ENCODE results near the gene AP1S3. TPM values are rescaled to one million over a fixed set of nuclear protein-coding genes. Genes with fewer than 3 reads are reported as not detected.

AP1S3 gene
- polyA plus RNA-seq (2011; rRNA removed) (28.3 and 57.0 TPM in 2 replicates), polyA plus RNA-seq (2017; fragmentation: RNase III; extraction: RNeasy Plus Mini Kit Qiagen cat#74134 plus additional on column Dnase treatment) (39.7 to 43.4 TPM (median 42.9 TPM) in 3 replicates), polyA minus RNA-seq (2011; rRNA and poly(A)+ RNA removed) (13.9 and 16.2 TPM in 2 replicates)
- polyA plus RNA-seq (2012; cell fraction: cytosol; rRNA removed), result 12.4 and 14.2 TPM in 2 replicates
- polyA plus RNA-seq (2012; cell fraction: nucleus; rRNA removed), result 4.9 and 6.0 TPM in 2 replicates

DNA sequence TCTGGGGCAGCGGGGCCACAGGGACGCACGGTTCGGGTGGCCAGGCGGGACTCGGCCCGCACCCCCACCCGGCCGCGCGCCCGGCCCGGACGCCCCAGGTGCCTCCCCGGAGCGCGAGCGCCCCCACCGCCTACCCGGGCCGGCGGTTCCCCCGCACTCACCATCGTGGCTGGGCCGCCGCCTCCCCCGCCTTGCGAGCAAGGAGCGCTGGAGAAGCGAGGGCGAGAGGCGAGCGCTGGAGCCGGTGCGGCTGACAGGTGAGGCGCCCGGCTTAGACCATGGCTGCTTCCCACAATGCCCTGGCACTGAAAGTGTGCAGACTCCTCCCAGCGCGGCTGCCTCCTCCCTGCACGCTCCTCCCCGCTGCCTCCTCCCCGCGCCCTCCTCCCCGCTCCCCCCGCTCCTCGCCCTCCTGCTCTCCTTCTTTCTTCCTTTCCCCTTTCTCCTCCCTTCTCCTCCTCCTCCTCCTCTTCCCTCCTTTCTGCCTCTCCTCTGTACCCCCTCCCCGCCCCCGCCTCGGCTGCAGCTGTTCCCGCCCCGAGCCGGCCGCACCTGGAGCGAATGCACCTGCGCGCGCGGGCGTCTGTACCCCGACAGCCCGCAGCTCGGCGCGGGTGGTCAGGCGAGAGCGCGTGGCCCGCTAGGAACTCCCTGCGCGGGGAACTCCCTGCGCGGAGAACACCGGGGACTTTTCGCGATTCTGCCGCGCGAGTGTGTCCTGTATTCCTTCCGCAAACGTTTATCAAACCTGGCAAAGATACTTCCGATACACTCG lies at the start of gene AP1S3:
Gene AP1S3, minus strand, starts transcription at position 296 of the 775 bp plus-strand sequence. Its CDS starts 132 bp downstream, at position 164.
- ATAC-seq (peak; percentile 95 to 97), DNase-seq (ENCODE audit: low read depth in 1 of 2, low spot score in 1 of 2) (peak; percentile 80 to 87), FAIRE-seq (no peak)
- H3K27ac ChIP-seq, result peak within 1 kb of the TSS; percentile 89 to 90
- ChIA-PET CTCF (interaction anchor here (0.5 to 3.2 kb wide), 17 partner anchors 9 to 1084 kb away, joined by 3 to 17 read pairs (median 4); no protein-coding TSS in a partner anchor), POLR2A (interaction anchor here (0.6 to 1.8 kb wide), 2 partner anchors 24 to 71 kb away, joined by 3 to 8 read pairs; no protein-coding TSS in a partner anchor)
- H3K4me1 ChIP-seq, result peaks cover 34% of the 10 kb centered on the region
- no peaks in the 10 kb centered on the region for H3K9me3 ChIP-seq
- peak within 1 kb of the TSS; percentile 96 for H3K4me3 ChIP-seq
- H3K4me2 ChIP-seq, result peak within 1 kb of the TSS; percentile 96
- under 1% methylated on average over 41 of the region's 82 CpGs for WGBS (ENCODE audit: missing lambda C conversion rate)
- TF ChIP-seq EHMT2 (IDR thresholded peaks at IDR 0.05; ENCODE audit: low read depth) (no peak), ESRRA (IDR thresholded peaks at IDR 0.05; ENCODE audit: borderline replicate concordance, low read length) (no peak), EHF (CRISPR knock-in tag; IDR thresholded peaks at IDR 0.05) (no peak), KDM1A (IDR thresholded peaks at IDR 0.05; ENCODE audit: low read depth) (no peak), RFX5 (IDR thresholded peaks at IDR 0.05) (no peak), CHD4 (IDR thresholded peaks at IDR 0.05; ENCODE audit: borderline replicate concordance) (no peak), FOXS1 (CRISPR knock-in tag; IDR thresholded peaks at IDR 0.05) (no peak), ZSCAN20 (CRISPR knock-in tag; IDR thresholded peaks at IDR 0.05) (no peak), PHF8 (IDR thresholded peaks at IDR 0.05; ENCODE audit: borderline replicate concordance, low read depth) (0 out of 2 replicates have a peak, but pooled peaks have one; percentile 22), HOXB13 (CRISPR knock-in tag; IDR thresholded peaks at IDR 0.05; ENCODE audit: low read depth) (no peak), NPAS2 (CRISPR knock-in tag; IDR thresholded peaks at IDR 0.05; ENCODE audit: borderline replicate concordance) (no peak), ZC3H11A (IDR thresholded peaks at IDR 0.05) (no peak), RAD21 (conservative IDR thresholded peaks at IDR 0.05 in 1 of 2, IDR thresholded peaks at IDR 0.05 in 1 of 2) (peak in 1 of 2 experiments; percentile 40; a peak in 1 of 5 replicates), HOXB5 (CRISPR knock-in tag; IDR thresholded peaks at IDR 0.05) (no peak), JUNB (IDR thresholded peaks at IDR 0.05) (no peak), RNF2 (IDR thresholded peaks at IDR 0.05; ENCODE audit: borderline replicate concordance, low read depth) (no peak), CBX2 (IDR thresholded peaks at IDR 0.05; ENCODE audit: borderline replicate concordance, low read depth) (no peak), KDM5A (IDR thresholded peaks at IDR 0.05) (no peak), ZFP36 (IDR thresholded peaks at IDR 0.05; ENCODE audit: borderline replicate concordance, partially characterized antibody) (no peak), FOSB (CRISPR knock-in tag; IDR thresholded peaks at IDR 0.05) (no peak), FOSL2 (IDR thresholded peaks at IDR 0.05) (no peak), FOSL2 (CRISPR knock-in tag; IDR thresholded peaks at IDR 0.05) (no peak), SMC3 (IDR thresholded peaks at IDR 0.05) (no peak; the same call in 1 of the 3 replicates), GATA3 (IDR thresholded peaks at IDR 0.05; ENCODE audit: borderline replicate concordance) (0 out of 2 replicates have a peak, but pooled peaks have one; percentile 39), HEYL (CRISPR knock-in tag; IDR thresholded peaks at IDR 0.05) (no peak), EP300 (IDR thresholded peaks at IDR 0.05) (no peak), POLR2A (IDR thresholded peaks at IDR 0.05; ENCODE audit: low read length) (peak; percentile 72), NFE2L2 (conservative IDR thresholded peaks at IDR 0.05; ENCODE audit: low read length) (no peak), CEBPB (IDR thresholded peaks at IDR 0.05) (no peak), ZNF302 (CRISPR knock-in tag; IDR thresholded peaks at IDR 0.05) (no peak), HDAC2 (IDR thresholded peaks at IDR 0.05) (no peak), JUN (IDR thresholded peaks at IDR 0.05) (peak; percentile 20 to 74; a peak in 2 of 5 replicates), HOXA7 (CRISPR knock-in tag; IDR thresholded peaks at IDR 0.05) (no peak)
- TF ChIP-seq, protein P1, sequence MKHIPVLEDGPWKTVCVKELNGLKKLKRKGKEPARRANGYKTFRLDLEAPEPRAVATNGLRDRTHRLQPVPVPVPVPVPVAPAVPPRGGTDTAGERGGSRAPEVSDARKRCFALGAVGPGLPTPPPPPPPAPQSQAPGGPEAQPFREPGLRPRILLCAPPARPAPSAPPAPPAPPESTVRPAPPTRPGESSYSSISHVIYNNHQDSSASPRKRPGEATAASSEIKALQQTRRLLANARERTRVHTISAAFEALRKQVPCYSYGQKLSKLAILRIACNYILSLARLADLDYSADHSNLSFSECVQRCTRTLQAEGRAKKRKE (CRISPR knock-in tag; IDR thresholded peaks at IDR 0.05; ENCODE audit: low read depth), result no peak
- TF ChIP-seq, protein P2, sequence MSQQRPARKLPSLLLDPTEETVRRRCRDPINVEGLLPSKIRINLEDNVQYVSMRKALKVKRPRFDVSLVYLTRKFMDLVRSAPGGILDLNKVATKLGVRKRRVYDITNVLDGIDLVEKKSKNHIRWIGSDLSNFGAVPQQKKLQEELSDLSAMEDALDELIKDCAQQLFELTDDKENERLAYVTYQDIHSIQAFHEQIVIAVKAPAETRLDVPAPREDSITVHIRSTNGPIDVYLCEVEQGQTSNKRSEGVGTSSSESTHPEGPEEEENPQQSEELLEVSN (IDR thresholded peaks at IDR 0.05; ENCODE audit: borderline replicate concordance, low read depth), result no peak
- TF ChIP-seq, protein P3, sequence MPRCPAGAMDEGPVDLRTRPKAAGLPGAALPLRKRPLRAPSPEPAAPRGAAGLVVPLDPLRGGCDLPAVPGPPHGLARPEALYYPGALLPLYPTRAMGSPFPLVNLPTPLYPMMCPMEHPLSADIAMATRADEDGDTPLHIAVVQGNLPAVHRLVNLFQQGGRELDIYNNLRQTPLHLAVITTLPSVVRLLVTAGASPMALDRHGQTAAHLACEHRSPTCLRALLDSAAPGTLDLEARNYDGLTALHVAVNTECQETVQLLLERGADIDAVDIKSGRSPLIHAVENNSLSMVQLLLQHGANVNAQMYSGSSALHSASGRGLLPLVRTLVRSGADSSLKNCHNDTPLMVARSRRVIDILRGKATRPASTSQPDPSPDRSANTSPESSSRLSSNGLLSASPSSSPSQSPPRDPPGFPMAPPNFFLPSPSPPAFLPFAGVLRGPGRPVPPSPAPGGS (IDR thresholded peaks at IDR 0.05), result no peak
- TF ChIP-seq, protein P4, sequence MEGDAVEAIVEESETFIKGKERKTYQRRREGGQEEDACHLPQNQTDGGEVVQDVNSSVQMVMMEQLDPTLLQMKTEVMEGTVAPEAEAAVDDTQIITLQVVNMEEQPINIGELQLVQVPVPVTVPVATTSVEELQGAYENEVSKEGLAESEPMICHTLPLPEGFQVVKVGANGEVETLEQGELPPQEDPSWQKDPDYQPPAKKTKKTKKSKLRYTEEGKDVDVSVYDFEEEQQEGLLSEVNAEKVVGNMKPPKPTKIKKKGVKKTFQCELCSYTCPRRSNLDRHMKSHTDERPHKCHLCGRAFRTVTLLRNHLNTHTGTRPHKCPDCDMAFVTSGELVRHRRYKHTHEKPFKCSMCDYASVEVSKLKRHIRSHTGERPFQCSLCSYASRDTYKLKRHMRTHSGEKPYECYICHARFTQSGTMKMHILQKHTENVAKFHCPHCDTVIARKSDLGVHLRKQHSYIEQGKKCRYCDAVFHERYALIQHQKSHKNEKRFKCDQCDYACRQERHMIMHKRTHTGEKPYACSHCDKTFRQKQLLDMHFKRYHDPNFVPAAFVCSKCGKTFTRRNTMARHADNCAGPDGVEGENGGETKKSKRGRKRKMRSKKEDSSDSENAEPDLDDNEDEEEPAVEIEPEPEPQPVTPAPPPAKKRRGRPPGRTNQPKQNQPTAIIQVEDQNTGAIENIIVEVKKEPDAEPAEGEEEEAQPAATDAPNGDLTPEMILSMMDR (IDR thresholded peaks at IDR 0.05), result peak; percentile 28; the same call in 2 of the 3 replicates
- TF ChIP-seq, protein P5, sequence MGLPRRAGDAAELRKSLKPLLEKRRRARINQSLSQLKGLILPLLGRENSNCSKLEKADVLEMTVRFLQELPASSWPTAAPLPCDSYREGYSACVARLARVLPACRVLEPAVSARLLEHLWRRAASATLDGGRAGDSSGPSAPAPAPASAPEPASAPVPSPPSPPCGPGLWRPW (IDR thresholded peaks at IDR 0.05), result no peak
